Esophagus muscularis mucosa (tissue), 4 donors: ENCODE results near the gene PTPRZ1. TPM values are rescaled to one million over a fixed set of nuclear protein-coding genes. Genes with fewer than 3 reads are reported as not detected.

Source experiments
- DNase-seq: peaks from one replicate; pipeline ENCODE4 v3.0.0-alpha.2; 2017; ENCODE audit errors: extremely low spot score
- H3K27ac ChIP-seq, 4 donors: fragments of 200-600 bp; sonication (generic); replicated peaks in 1 of 4; 1 replicate in 3 of 4; 2 replicates in 1 of 4; pipeline ENCODE4 v1.5.1; 2016 to 2019; ENCODE audit warnings: mild to moderate bottlenecking in 1 of 4
- H3K27me3 ChIP-seq, 4 donors: fragments of 200-600 bp; sonication (generic); one replicate each; pipeline versions ENCODE4 v1.5.1 to v1.6.0; 2016 to 2019
- H3K36me3 ChIP-seq, 4 donors: fragments of 200-600 bp; sonication (generic); one replicate each; pipeline ENCODE4 v1.5.1; 2016 to 2019
- H3K4me1 ChIP-seq, 4 donors: fragments of 200-600 bp; sonication (generic); one replicate each; pipeline ENCODE4 v1.5.1; 2016 to 2019
- H3K4me3 ChIP-seq, 4 donors: fragments of 200-600 bp; sonication (generic); 1 replicate in 2 of 4; 2 replicates in 2 of 4; pipeline ENCODE4 v1.5.1; 2016 to 2019; ENCODE audit warnings: mild to moderate bottlenecking in 4 of 4, moderate library complexity in 1 of 4
- H3K9me3 ChIP-seq, 4 donors: fragments of 200-600 bp; sonication (generic); 1 replicate in 3 of 4; 2 replicates in 1 of 4; pipeline ENCODE4 v1.5.1; 2016 to 2019
- CTCF ChIP-seq, 3 experiments: fragments of 200-600 bp in 2 of 3; fragments of 450-650 bp in 1 of 3; sonication (generic) in 2 of 3; IDR thresholded peaks; one replicate each; pipeline ENCODE4 v1.5.1; 2017 to 2019; ENCODE audit warnings: antibody characterized with exemption in 3 of 3, mild to moderate bottlenecking in 2 of 3, moderate library complexity in 1 of 3
- EP300 ChIP-seq: sonication (generic); formaldehyde crosslinking; IDR thresholded peaks from one replicate; pipeline ENCODE4 v1.6.1; 2017; ENCODE audit warnings: antibody characterized with exemption
- POLR2A ChIP-seq: fragments of 450-650 bp; IDR thresholded peaks from one replicate; pipeline ENCODE4 v1.6.1; 2017; ENCODE audit warnings: antibody characterized with exemption, moderate library complexity, mild to moderate bottlenecking, low read depth
- POLR2AphosphoS5 ChIP-seq, 2 donors: sonication (generic); formaldehyde crosslinking; IDR thresholded peaks; one replicate each; pipeline ENCODE4 v1.6.1; 2017; ENCODE audit warnings: antibody characterized with exemption in 2 of 2
- WGBS: methylation state at CpG from one replicate; pipeline ENCODE4 v1.1.5; 2018; 5-methylcytosine and 5-hydroxymethylcytosine counted together
- intact Hi-C: fragments of 100-400 bp; cut with DNase I; formaldehyde crosslinking; loops from one replicate; pipeline ENCODE4 v1.15.1; 2023
- total RNA-seq, 4 donors: library from RNA; depleted of rRNA; stranded (reverse); fragments of >200 nt; gene quantifications; one replicate each; pipeline versions ENCODE4 v1.1.0 to v1.2.1, GENCODE V29; 2016

The PTPRZ1 gene
- total RNA-seq, 4 donors from 2014 or later = 3.3 to 10.3 (median 5.4) TPM

GRCh38 chr7:121985476-121986030 is 112.6 kb downstream of the PTPRZ1 start:
- DNase-seq = no peak
- H3K4me3 ChIP-seq = no peak overlapping the region
- intact Hi-C loops = no loop called here
- H3K36me3 ChIP-seq = no peaks in the 10 kb centered on the region
- H3K27me3 ChIP-seq = no peaks in the 10 kb centered on the region
- H3K9me3 ChIP-seq = no peaks in the 10 kb centered on the region
- H3K27ac ChIP-seq = no peak overlapping the region
- WGBS = 73% methylated on average over 1 of the region's 1 CpG
- H3K4me1 ChIP-seq = no peaks in the 10 kb centered on the region
- TF ChIP-seq EP300 (no peak), POLR2AphosphoS5 (IDR thresholded peaks at IDR 0.05) (no peak)

- Histone ChIP-seq H3K4me3 (no peak overlapping the region), H3K9me3 (no peaks in the 10 kb centered on the region), H3K36me3 (no peaks in the 10 kb centered on the region), H3K27ac (no peak overlapping the region), H3K4me1 (peaks cover 0 to 3% (median 0%) of the 10 kb centered on the region in 4 donors), H3K27me3 (no peaks in the 10 kb centered on the region)
- 79% methylated on average over 4 of the region's 4 CpGs for WGBS
- TF ChIP-seq CTCF (IDR thresholded peaks at IDR 0.05) (no peak), POLR2A (no peak), POLR2AphosphoS5 (IDR thresholded peaks at IDR 0.05) (no peak), EP300 (no peak)
- DNase-seq = no peak
- intact Hi-C loops = no loop called here
These were observed 119.1 kb downstream of the PTPRZ1 start for GRCh38 chr7:121992068-121992467.

GRCh38 chr7:121994625-121995410 is 121.9 kb downstream of the PTPRZ1 start:
- H3K9me3 ChIP-seq = no peaks in the 10 kb centered on the region
- no peak overlapping the region for H3K27ac ChIP-seq
- 13% methylated on average over 5 of the region's 5 CpGs for WGBS
- no peak overlapping the region for H3K4me3 ChIP-seq
- intact Hi-C loops = no loop called here
- no peaks in the 10 kb centered on the region for H3K27me3 ChIP-seq
- H3K36me3 ChIP-seq = no peaks in the 10 kb centered on the region
- peaks cover 0 to 3% (median 0%) of the 10 kb centered on the region in 4 donors for H3K4me1 ChIP-seq
- peak; percentile 26 to 45 (median 44) for TF ChIP-seq CTCF (IDR thresholded peaks at IDR 0.05)
- TF ChIP-seq EP300 = no peak
- TF ChIP-seq POLR2A = no peak
- TF ChIP-seq POLR2AphosphoS5 (IDR thresholded peaks at IDR 0.05) = no peak
- DNase-seq = peak; percentile 74

- no peak for DNase-seq
- intact Hi-C loops = no loop called here
- 24% methylated on average over 2 of the region's 2 CpGs for WGBS
- TF ChIP-seq POLR2AphosphoS5 (IDR thresholded peaks at IDR 0.05) (no peak), EP300 (no peak), CTCF (IDR thresholded peaks at IDR 0.05) (no peak), POLR2A (no peak)
- Histone ChIP-seq H3K36me3 (no peaks in the 10 kb centered on the region), H3K27ac (no peak overlapping the region), H3K4me3 (no peak overlapping the region), H3K9me3 (no peaks in the 10 kb centered on the region), H3K4me1 (no peaks in the 10 kb centered on the region), H3K27me3 (no peaks in the 10 kb centered on the region)
These were observed 133.7 kb downstream of the PTPRZ1 start for GRCh38 chr7:122006687-122007086.

- Histone ChIP-seq H3K36me3 (no peaks in the 10 kb centered on the region), H3K9me3 (no peaks in the 10 kb centered on the region), H3K27me3 (no peaks in the 10 kb centered on the region), H3K27ac (no peak overlapping the region), H3K4me1 (no peaks in the 10 kb centered on the region), H3K4me3 (no peak overlapping the region)
- 95% methylated on average over 7 of the region's 7 CpGs for WGBS
- DNase-seq = no peak
- intact Hi-C loops = no loop called here
- TF ChIP-seq EP300 (no peak), POLR2A (no peak), CTCF (IDR thresholded peaks at IDR 0.05) (no peak), POLR2AphosphoS5 (IDR thresholded peaks at IDR 0.05) (no peak)
These were observed 137.2 kb downstream of the PTPRZ1 start for GRCh38 chr7:122010116-122010515.
